ENCODE measurements around the gene RAB19.

The RAB19 gene

GRCh38 chr7:140454657-140455015, 50.8 kb downstream of the RAB19 start:
- no peak for DNase-seq

DNA sequence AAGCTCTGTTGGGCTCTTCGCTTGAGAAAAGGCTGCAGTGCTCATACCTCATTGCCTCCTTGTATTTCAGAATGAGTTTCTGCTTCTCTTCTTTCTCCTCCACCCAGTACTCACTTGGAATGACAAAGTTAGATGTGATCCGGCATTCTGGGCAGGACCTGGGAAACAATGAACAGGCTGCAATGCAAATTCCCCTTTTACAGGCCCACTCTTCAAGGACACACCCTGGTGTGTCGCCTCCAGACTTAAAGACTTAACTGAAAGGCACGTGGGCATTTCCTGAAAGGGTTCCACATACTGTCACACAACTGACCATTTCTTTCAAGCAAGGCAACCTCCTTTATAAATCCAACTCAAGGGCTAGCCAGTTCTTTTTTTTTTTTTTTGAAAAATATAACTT, 51.9 kb downstream of the RAB19 start:
- DNase-seq: no peak

DNA sequence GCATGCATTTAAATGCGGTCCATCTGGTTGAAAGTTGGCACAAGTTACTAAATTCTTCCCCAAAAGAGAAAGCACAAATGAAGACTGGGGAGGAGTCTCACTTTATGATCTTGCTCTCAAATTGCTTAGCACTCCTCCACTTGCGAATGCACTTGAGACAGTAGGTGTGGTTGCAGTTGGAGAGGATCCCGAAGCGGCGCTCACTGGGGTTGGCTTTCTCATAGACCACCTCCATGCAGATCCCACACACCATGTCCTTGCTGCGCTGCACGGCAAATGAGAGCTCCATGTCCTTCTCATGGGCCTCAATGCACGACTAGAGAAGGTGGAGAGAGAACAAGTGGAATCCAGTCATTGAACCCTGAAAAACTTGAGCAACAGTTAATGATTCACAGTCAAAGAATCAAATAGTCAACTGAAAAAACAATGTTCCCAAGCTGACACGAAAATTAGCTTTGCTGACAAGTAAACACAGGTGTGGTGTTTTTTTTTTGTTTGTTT, 52.7 kb downstream of the RAB19 start:
- DNase-seq: no peak

DNA sequence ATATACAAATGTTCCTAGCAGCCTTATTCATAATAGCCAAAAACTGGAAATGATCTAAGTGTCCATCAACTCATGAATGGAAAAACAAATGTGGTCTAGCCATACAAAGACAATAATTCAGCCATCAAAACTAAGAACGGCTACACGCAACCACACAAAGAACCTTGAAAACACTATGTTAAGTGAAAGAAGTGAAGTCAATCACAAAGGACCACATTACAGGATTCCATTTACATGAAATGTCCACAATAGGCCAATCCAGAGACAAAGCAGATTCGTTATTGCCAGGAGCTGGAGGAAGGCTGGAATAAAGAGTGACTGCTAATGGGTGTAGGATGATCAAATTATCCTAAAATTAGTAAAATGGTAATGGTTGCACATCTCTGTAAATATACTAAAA, 54.3 kb downstream of the RAB19 start:
- DNase-seq: no peak

DNA sequence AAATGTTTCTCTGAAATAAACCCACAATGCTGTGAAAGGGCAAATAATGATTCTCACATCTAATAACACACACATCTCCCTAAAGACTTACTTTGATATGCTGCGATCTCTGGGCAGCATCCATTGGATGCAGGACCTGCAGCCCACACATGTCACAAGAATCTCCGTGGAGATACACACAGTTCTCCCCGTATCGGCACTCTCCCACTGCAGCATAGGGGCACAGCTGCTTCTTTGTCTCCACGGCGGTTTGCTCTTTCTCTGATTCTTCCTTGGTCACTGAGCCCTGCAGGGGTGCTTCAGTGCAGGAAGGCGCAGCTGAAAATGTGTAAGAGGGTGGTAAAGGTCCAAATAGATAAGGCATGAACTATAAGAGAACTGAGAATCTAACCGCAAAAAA, 55.1 kb downstream of the RAB19 start:
- DNase-seq: no peak

GRCh38 chr7:140463111-140463510, 59.3 kb downstream of the RAB19 start:
- DNase-seq: no peak

DNA sequence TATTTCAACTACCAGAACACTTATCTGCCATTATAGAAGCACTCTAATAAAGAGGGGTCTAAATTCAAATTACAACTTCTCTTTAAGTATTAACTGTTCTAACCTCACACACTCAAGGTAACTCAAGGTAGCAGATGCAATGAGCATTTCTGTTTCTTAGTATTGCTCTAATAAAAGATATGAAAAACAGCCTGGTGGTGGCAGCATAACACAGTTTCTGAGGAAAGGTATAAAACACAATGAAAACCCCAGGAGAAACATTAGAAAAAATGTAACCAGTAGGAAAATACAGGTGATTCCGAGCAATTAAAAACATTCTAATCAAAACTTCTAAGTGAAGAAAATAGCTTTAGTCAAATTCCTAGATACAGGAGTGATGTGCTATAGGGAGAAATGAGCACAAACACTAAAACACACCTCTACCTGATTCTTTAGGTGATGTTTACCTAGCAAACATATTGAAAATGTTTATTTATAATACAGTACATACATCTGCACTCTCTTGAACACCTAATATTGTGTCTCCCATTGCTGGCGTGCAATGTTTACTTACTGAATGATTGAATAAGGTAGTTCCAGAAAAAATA, 72.0 kb downstream of the RAB19 start:
- DNase-seq: no peak

DNA sequence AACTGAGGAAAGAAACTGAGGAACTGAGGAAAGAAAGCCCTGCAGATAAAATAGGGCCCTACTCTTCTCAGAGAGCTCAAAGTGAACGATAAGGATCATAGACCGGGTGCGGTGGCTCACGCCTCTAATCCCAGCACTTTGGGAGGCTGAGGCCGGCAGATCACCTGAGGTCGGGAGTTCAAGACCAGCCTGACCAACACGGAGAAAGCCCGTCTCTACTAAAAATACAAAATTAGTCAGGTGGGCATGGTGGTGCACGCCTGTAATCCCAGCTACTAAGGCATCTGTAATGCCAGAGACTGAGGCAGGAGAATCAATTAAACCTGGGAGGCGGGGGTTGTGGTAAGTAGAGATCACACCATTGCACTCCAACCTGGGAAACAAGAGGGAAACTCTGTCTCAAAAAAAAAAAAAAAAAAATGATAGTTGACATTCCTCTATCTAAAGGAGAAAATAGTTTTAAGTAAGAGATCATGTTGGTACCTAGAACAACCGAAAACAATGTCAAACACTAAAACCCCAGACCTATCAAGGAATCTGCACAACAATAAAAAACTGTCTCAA, 72.9 kb downstream of the RAB19 start:
- no peak for DNase-seq

Measured in stimulated activated CD4-positive, alpha-beta T cell treated with anti-CD3 and anti-CD28 coated beads, Interleukin-1b, Interleukin-23, amount 100 ng/mL, for 48 hours (primary cell).